KMS-11 (cell line): ENCODE data around the gene NXPE1.

Experiments
- H2AFZ ChIP-seq: fragments of 200-600 bp; sonication (generic); 2 replicates; pipeline ENCODE4 v1.6.1; 2016; ENCODE audit warnings: antibody characterized with exemption, mixed run types, low read depth
- H3K27ac ChIP-seq: fragments of 200-600 bp; sonication (generic); 2 replicates; pipeline ENCODE4 v1.6.1; 2016; ENCODE audit warnings: mild to moderate bottlenecking, mixed run types
- H3K27me3 ChIP-seq: fragments of 200-600 bp; sonication (generic); 2 replicates; pipeline ENCODE4 v1.6.1; 2017; ENCODE audit warnings: mild to moderate bottlenecking, low read depth, mixed run types, moderate library complexity; ENCODE audit not compliant: insufficient read depth
- H3K36me3 ChIP-seq: fragments of 200-600 bp; sonication (generic); 2 replicates; pipeline ENCODE4 v1.6.1; 2017; ENCODE audit warnings: mild to moderate bottlenecking, mixed run types; ENCODE audit not compliant: insufficient read depth
- H3K4me1 ChIP-seq: fragments of 200-600 bp; sonication (generic); 2 replicates; pipeline ENCODE4 v1.6.1; 2016; ENCODE audit warnings: mild to moderate bottlenecking, low read depth, mixed run types; ENCODE audit not compliant: poor library complexity, severe bottlenecking
- H3K4me2 ChIP-seq: fragments of 200-600 bp; sonication (generic); 2 replicates; pipeline ENCODE4 v1.7.0; 2016; ENCODE audit warnings: mild to moderate bottlenecking, mixed run types
- H3K4me3 ChIP-seq: fragments of 200-600 bp; sonication (generic); IDR thresholded peaks from 2 replicates; pipeline ENCODE4 v1.6.1; 2017; ENCODE audit warnings: low read depth, low read length, mixed read lengths; ENCODE audit not compliant: insufficient read depth
- H3K79me2 ChIP-seq: fragments of 200-600 bp; sonication (generic); 2 replicates; pipeline ENCODE4 v1.6.1; 2016; ENCODE audit warnings: low read depth, mixed run types; ENCODE audit not compliant: insufficient read depth
- H3K9ac ChIP-seq: fragments of 200-600 bp; sonication (generic); 2 replicates; pipeline ENCODE4 v1.6.1; 2016; ENCODE audit warnings: mild to moderate bottlenecking, mixed run types
- H4K20me1 ChIP-seq: fragments of 200-600 bp; sonication (generic); 2 replicates; pipeline ENCODE4 v1.6.1; 2016; ENCODE audit warnings: mild to moderate bottlenecking, mixed run types; ENCODE audit not compliant: insufficient read depth
- TF ChIP-seq, protein P1 (sequence below): fragments of 200-600 bp; sonication (generic); conservative IDR thresholded peaks from 2 replicates; pipeline ENCODE4 v1.6.1; 2017; ENCODE audit warnings: low read depth, mild to moderate bottlenecking, antibody characterized with exemption, low read length, moderate library complexity, mixed read lengths

NXPE1 gene

DNA sequence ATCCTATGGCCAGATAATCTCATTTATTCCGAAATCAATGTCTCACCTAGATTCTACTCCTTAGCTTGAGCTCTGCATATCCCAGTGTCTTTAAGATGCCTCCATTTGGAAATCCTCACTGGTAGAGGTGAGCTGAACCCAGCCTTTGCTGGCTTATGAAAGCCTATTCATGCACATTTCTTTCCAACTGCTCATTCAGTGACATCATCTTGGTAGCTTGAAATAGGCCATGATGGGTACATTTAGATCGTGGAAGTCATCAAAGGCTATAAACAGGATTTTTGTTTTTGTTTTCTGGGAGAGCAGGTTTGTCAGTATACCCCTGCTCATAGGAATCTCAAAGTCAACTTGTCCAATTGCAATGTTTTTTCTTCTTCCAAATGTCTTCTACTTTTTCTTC is 6.0 kb downstream of the NXPE1 start:
- TF ChIP-seq, protein P1, sequence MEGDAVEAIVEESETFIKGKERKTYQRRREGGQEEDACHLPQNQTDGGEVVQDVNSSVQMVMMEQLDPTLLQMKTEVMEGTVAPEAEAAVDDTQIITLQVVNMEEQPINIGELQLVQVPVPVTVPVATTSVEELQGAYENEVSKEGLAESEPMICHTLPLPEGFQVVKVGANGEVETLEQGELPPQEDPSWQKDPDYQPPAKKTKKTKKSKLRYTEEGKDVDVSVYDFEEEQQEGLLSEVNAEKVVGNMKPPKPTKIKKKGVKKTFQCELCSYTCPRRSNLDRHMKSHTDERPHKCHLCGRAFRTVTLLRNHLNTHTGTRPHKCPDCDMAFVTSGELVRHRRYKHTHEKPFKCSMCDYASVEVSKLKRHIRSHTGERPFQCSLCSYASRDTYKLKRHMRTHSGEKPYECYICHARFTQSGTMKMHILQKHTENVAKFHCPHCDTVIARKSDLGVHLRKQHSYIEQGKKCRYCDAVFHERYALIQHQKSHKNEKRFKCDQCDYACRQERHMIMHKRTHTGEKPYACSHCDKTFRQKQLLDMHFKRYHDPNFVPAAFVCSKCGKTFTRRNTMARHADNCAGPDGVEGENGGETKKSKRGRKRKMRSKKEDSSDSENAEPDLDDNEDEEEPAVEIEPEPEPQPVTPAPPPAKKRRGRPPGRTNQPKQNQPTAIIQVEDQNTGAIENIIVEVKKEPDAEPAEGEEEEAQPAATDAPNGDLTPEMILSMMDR: no peak
- Histone ChIP-seq H3K9ac (no peak overlapping the region), H3K36me3 (no peaks in the 10 kb centered on the region), H2AFZ (no peak overlapping the region), H3K79me2 (no peaks in the 10 kb centered on the region), H3K4me1 (no peaks in the 10 kb centered on the region), H3K4me2 (no peak overlapping the region), H3K4me3 (no peak overlapping the region), H4K20me1 (no peaks in the 10 kb centered on the region), H3K27me3 (no peaks in the 10 kb centered on the region), H3K27ac (no peak overlapping the region)

DNA sequence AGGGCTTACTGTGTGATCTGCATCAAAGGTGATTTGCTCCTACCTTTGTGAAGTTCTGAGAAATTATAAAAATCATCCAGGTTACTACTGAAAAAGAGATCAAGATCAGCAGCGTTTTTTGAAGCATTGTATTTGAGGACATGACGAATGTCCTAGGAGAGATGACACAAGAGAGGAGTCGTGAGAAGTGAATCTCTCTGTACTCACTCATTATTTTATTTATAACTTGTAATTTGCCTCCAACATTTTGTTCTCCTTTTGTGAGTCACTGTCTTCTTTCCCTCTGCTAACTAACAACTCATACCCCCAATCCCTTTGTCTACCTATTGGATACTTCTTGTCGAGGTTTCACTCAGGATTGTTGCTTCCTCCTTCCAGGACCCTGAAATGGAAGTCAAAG is 8.6 kb downstream of the NXPE1 start:
- Histone ChIP-seq H3K4me3 (no peak overlapping the region), H3K36me3 (no peaks in the 10 kb centered on the region), H2AFZ (no peak overlapping the region), H3K9ac (no peak overlapping the region), H3K4me2 (no peak overlapping the region), H3K27me3 (no peaks in the 10 kb centered on the region), H3K79me2 (no peaks in the 10 kb centered on the region), H4K20me1 (no peaks in the 10 kb centered on the region), H3K4me1 (no peaks in the 10 kb centered on the region), H3K27ac (no peak overlapping the region)
- TF ChIP-seq, protein P1: no peak

DNA sequence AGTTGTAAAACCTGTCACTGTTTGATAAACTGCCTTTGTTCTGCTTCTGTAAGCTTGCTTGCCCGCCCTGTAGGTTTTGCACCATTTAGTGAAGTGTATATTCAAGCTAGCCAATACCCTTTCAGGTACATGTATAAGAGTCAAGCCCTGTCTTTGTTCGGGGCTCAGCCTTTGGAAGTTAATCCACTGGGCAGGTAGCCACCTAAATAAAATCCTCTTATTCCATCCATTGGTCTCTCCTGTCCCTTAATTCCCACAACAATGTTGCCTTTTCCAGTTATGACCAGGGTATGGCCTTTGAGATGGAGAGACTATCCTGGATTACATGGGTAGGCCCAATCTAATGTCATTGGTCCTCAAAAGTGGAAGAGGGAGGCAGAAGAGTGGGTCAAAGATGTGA is 34.0 kb downstream of the NXPE1 start:
- no peaks in the 10 kb centered on the region for H3K27me3 ChIP-seq
- H3K79me2 ChIP-seq: no peaks in the 10 kb centered on the region
- TF ChIP-seq, protein P1: no peak
- H3K4me3 ChIP-seq: no peak overlapping the region
- no peak overlapping the region for H3K9ac ChIP-seq
- no peak overlapping the region for H2AFZ ChIP-seq
- H3K4me2 ChIP-seq: no peak overlapping the region
- H3K36me3 ChIP-seq: no peaks in the 10 kb centered on the region
- no peak overlapping the region for H3K27ac ChIP-seq
- no peaks in the 10 kb centered on the region for H4K20me1 ChIP-seq
- no peaks in the 10 kb centered on the region for H3K4me1 ChIP-seq

DNA sequence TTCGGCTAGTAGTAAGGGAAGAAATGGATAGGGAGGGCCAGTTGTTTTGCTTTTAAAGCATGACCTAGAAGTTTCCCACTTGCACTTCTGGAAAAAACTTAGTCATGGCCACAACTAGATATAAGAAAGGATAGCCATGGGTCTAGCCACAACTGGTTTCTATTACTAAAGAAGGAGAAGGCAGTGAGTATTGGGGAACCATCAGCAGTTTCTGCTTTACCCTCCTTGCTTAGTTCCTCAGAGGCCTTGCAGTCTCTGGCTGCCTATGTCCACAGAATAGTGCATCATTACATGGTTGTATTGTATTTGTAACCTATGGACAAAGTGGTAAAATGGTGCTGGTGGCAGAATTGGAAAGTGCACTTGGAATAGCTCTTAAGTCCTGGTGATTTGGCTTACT is 35.6 kb downstream of the NXPE1 start:
- no peak overlapping the region for H3K4me3 ChIP-seq
- TF ChIP-seq, protein P1: no peak
- H4K20me1 ChIP-seq: no peaks in the 10 kb centered on the region
- no peaks in the 10 kb centered on the region for H3K27me3 ChIP-seq
- H2AFZ ChIP-seq: no peak overlapping the region
- no peak overlapping the region for H3K27ac ChIP-seq
- H3K4me2 ChIP-seq: no peak overlapping the region
- H3K79me2 ChIP-seq: no peaks in the 10 kb centered on the region
- H3K36me3 ChIP-seq: no peaks in the 10 kb centered on the region
- no peaks in the 10 kb centered on the region for H3K4me1 ChIP-seq
- no peak overlapping the region for H3K9ac ChIP-seq

DNA sequence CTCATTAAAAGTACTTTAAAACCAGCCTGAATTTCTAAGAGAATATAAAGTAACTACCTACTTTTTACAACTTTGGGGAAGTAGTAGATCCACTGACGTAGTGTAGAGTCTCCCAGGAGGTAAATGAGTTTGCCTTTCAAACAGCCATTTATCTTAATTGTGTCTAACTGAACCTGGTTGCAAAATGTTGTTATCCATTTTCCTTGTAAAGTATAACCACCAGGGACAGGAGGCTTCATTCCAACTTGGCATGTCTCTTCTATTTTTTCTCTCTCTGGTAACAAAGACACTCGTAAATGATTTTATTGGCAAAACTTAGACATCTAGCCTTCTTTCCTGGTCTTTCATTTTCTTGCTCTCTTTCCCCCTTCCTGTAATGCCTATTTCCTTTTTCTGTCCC is 36.9 kb downstream of the NXPE1 start:
- Histone ChIP-seq H3K4me3 (no peak overlapping the region), H3K36me3 (no peaks in the 10 kb centered on the region), H3K79me2 (no peaks in the 10 kb centered on the region), H4K20me1 (no peaks in the 10 kb centered on the region), H2AFZ (no peak overlapping the region), H3K4me1 (no peaks in the 10 kb centered on the region), H3K4me2 (no peak overlapping the region), H3K9ac (no peak overlapping the region), H3K27me3 (no peaks in the 10 kb centered on the region), H3K27ac (no peak overlapping the region)
- TF ChIP-seq, protein P1: no peak
